SK-N-SH (cell line): ENCODE results near the gene SLC12A6. TPM values are rescaled to one million over a fixed set of nuclear protein-coding genes. Genes with fewer than 3 reads are reported as not detected.

Experiments used
- CTCF ChIA-PET: fragments of 300-600, 350-600 bp; formaldehyde crosslinking; extraction: SDS; loops from one replicate; lab custom pipeline; 2021; lab: Yijun Ruan, JAX
- POLR2A ChIA-PET: fragments of 350-600 bp; sonication (Branson Sonifier 250); formaldehyde crosslinking; extraction: SDS; loops from one replicate; lab custom pipeline; 2020; ENCODE audit warnings: antibody characterized with exemption, inconsistent platforms; lab: Yijun Ruan, JAX
- DNase-seq: peaks from one replicate; pipeline ENCODE4 v3.0.0; 2012
- H2AFZ ChIP-seq: fragments of 200-600 bp; sonication (generic); 2 replicates; pipeline ENCODE4 v1.8.1; 2016; ENCODE audit warnings: antibody characterized with exemption, mild to moderate bottlenecking, low read depth
- H3F3A ChIP-seq: fragments of 200-600 bp; sonication (generic); replicated peaks from 2 replicates; pipeline ENCODE3; 2016; ENCODE audit warnings: antibody characterized with exemption, mild to moderate bottlenecking; ENCODE audit not compliant: insufficient read depth
- H3K27ac ChIP-seq, 2 experiments: fragments of 200-500 bp in 1 of 2; fragments of 200-600 bp in 1 of 2; sonication (Bioruptor generic) in 1 of 2; sonication (generic), shearing (Covaris generic) in 1 of 2; 2 replicates each; pipeline versions ENCODE4 v1.5.1 to v1.6.1; 2014 to 2016; ENCODE audit warnings: low read depth in 2 of 2, inconsistent platforms in 1 of 2, low read length in 1 of 2, mild to moderate bottlenecking in 1 of 2, mixed read lengths in 1 of 2
- H3K27me3 ChIP-seq: fragments of 200-600 bp; sonication (generic), shearing (Covaris generic); 2 replicates; pipeline ENCODE4 v1.6.1; 2016; ENCODE audit warnings: mixed run types; ENCODE audit not compliant: insufficient read depth
- H3K36me3 ChIP-seq, 2 experiments: fragments of 200-500 bp in 1 of 2; fragments of 200-600 bp in 1 of 2; sonication (Bioruptor generic) in 1 of 2; sonication (generic) in 1 of 2; replicated peaks in 1 of 2; 2 replicates each; pipeline versions ENCODE3 to v1.5.1; 2014 to 2016; ENCODE audit warnings: low read length in 1 of 2, mild to moderate bottlenecking in 1 of 2; ENCODE audit not compliant: insufficient read depth in 2 of 2, control insufficient read depth in 1 of 2
- H3K4me1 ChIP-seq, 2 experiments: fragments of 200-500 bp in 1 of 2; fragments of 200-600 bp in 1 of 2; sonication (Bioruptor generic) in 1 of 2; sonication (generic), shearing (Covaris generic) in 1 of 2; 2 replicates each; pipeline versions ENCODE4 v1.5.1 to v1.6.1; 2014 to 2016; ENCODE audit warnings: low read depth in 1 of 2, low read length in 1 of 2, mixed run types in 1 of 2; ENCODE audit not compliant: insufficient read depth in 2 of 2, control insufficient read depth in 1 of 2
- H3K4me2 ChIP-seq: fragments of 200-600 bp; sonication (generic), shearing (Covaris generic); 2 replicates; pipeline ENCODE4 v1.6.1; 2017; ENCODE audit warnings: mixed run types
- H3K4me3 ChIP-seq, 2 experiments: fragments of 200-500 bp in 1 of 2; fragments of 200-600 bp in 1 of 2; sonication (Bioruptor generic) in 1 of 2; sonication (generic), shearing (Covaris generic) in 1 of 2; 2 replicates each; pipeline versions ENCODE4 v1.5.1 to v1.8.1; 2014 to 2016; ENCODE audit warnings: low read depth in 2 of 2, inconsistent platforms in 1 of 2, low read length in 1 of 2, mild to moderate bottlenecking in 1 of 2, mixed read lengths in 1 of 2, moderate library complexity in 1 of 2
- H3K79me2 ChIP-seq: fragments of 200-600 bp; sonication (generic); 2 replicates; pipeline ENCODE4 v1.8.1; 2017; ENCODE audit warnings: mild to moderate bottlenecking; ENCODE audit not compliant: insufficient read depth
- H3K9ac ChIP-seq: fragments of 200-600 bp; sonication (generic); 2 replicates; pipeline ENCODE4 v1.6.1; 2017; ENCODE audit warnings: mixed run types
- H3K9me2 ChIP-seq: fragments of 200-600 bp; sonication (generic); 2 replicates; pipeline ENCODE4 v1.6.1; 2017; ENCODE audit warnings: mixed run types
- H3K9me3 ChIP-seq: fragments of 200-600 bp; sonication (generic); 2 replicates; pipeline ENCODE4 v1.6.1; 2017; ENCODE audit warnings: mixed run types, mild to moderate bottlenecking, moderate library complexity
- H4K20me1 ChIP-seq: fragments of 200-600 bp; sonication (generic); 2 replicates; pipeline ENCODE4 v1.6.1; 2017; ENCODE audit warnings: mild to moderate bottlenecking, mixed run types; ENCODE audit not compliant: insufficient read depth
- EZH2phosphoT487 ChIP-seq: fragments of 200-600 bp; sonication (generic); IDR thresholded peaks from 2 replicates; pipeline ENCODE4 v1.6.1; 2017; ENCODE audit warnings: low read depth, mixed run types, mild to moderate bottlenecking, antibody characterized with exemption, moderate library complexity, borderline replicate concordance
- FOXJ3 ChIP-seq: sonication (generic); formaldehyde crosslinking; IDR thresholded peaks from 2 replicates; pipeline ENCODE4 v1.5.1; 2020; ENCODE audit warnings: mild to moderate bottlenecking, missing genetic modification reagents
- JUND ChIP-seq: IDR thresholded peaks from 2 replicates; pipeline ENCODE4 v1.4.0; 2012
- MXI1 ChIP-seq: IDR thresholded peaks from 2 replicates; pipeline ENCODE4 v1.6.1; 2012; ENCODE audit warnings: mild to moderate bottlenecking, low read depth, low read length, improper control_type of control experiment
- NRF1 ChIP-seq: IDR thresholded peaks from 2 replicates; pipeline ENCODE4 v1.6.1; 2012; ENCODE audit warnings: low read depth, mild to moderate bottlenecking, low read length
- POLR2AphosphoS5 ChIP-seq: IDR thresholded peaks from 2 replicates; pipeline ENCODE4 v1.6.1; 2012; ENCODE audit warnings: low read depth, low read length
- RAD21 ChIP-seq: IDR thresholded peaks from 2 replicates; pipeline ENCODE4 v1.6.1; 2012; ENCODE audit warnings: mild to moderate bottlenecking, low read length
- RFX5 ChIP-seq: IDR thresholded peaks from 2 replicates; pipeline ENCODE4 v1.6.1; 2012; ENCODE audit warnings: mild to moderate bottlenecking, improper control_type of control experiment, low read length
- RXRA ChIP-seq: IDR thresholded peaks from 2 replicates; pipeline ENCODE4 v1.4.0; 2012; ENCODE audit warnings: low read depth, mild to moderate bottlenecking, borderline replicate concordance
- SMC3 ChIP-seq: IDR thresholded peaks from 2 replicates; pipeline ENCODE4 v1.6.1; 2012; ENCODE audit warnings: low read depth, low read length, improper control_type of control experiment
- TAF1 ChIP-seq: IDR thresholded peaks from 2 replicates; pipeline ENCODE4 v1.6.1; 2012; ENCODE audit warnings: low read depth, mild to moderate bottlenecking, low read length, moderate library complexity, borderline replicate concordance
- TEAD4 ChIP-seq: IDR thresholded peaks from 2 replicates; pipeline ENCODE4 v1.4.0; 2012; ENCODE audit warnings: mild to moderate bottlenecking, borderline replicate concordance; ENCODE audit not compliant: insufficient read depth
- YY1 ChIP-seq: IDR thresholded peaks from 2 replicates; pipeline ENCODE4 v1.4.0; 2012; ENCODE audit warnings: low read depth, mild to moderate bottlenecking
- WGBS: methylation state at CpG from one replicate; pipeline ENCODE4 v1.1.6; 2017; ENCODE audit warnings: low lambda C conversion rate; 5-methylcytosine and 5-hydroxymethylcytosine counted together
- polyA plus RNA-seq, 3 experiments: library from polyadenylated mRNA; depleted of rRNA; stranded (reverse); fragments of >200 nt; gene quantifications; 2 replicates each; pipeline ENCODE4 v1.2.3, GENCODE V29; 2012
- TF ChIP-seq, protein P1 (sequence below): IDR thresholded peaks from 2 replicates; pipeline ENCODE4 v1.4.0; 2012; ENCODE audit warnings: low read depth
- TF ChIP-seq, protein P2 (sequence below): IDR thresholded peaks from 2 replicates; pipeline ENCODE4 v1.4.0; 2012; ENCODE audit warnings: low read depth, borderline replicate concordance
- TF ChIP-seq, protein P3 (sequence below): fragments of 200-600 bp; sonication (generic); IDR thresholded peaks from 2 replicates; pipeline ENCODE4 v1.6.1; 2017; ENCODE audit warnings: antibody characterized with exemption, mild to moderate bottlenecking, moderate library complexity
- TF ChIP-seq, protein P4 (sequence below): IDR thresholded peaks from 2 replicates; pipeline ENCODE4 v1.6.1; 2012; ENCODE audit warnings: mild to moderate bottlenecking, low read depth, low read length, moderate library complexity
- TF ChIP-seq, protein P5 (sequence below): fragments of 150-350 bp; IDR thresholded peaks from 2 replicates; pipeline ENCODE4 v1.6.1; 2016; ENCODE audit warnings: mild to moderate bottlenecking, low read depth, low read length

Gene SLC12A6
- polyA plus RNA-seq, 1 of the 3 experiments (the other 2 are of a cell fraction), result 7.7 TPM

- TF ChIP-seq, protein P1, sequence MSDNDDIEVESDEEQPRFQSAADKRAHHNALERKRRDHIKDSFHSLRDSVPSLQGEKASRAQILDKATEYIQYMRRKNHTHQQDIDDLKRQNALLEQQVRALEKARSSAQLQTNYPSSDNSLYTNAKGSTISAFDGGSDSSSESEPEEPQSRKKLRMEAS, result no peak
- TF ChIP-seq, protein P2, sequence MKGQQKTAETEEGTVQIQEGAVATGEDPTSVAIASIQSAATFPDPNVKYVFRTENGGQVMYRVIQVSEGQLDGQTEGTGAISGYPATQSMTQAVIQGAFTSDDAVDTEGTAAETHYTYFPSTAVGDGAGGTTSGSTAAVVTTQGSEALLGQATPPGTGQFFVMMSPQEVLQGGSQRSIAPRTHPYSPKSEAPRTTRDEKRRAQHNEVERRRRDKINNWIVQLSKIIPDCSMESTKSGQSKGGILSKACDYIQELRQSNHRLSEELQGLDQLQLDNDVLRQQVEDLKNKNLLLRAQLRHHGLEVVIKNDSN, result no peak
- TF ChIP-seq NRF1 (no peak), TAF1 (no peak)
- TF ChIP-seq, protein P3, sequence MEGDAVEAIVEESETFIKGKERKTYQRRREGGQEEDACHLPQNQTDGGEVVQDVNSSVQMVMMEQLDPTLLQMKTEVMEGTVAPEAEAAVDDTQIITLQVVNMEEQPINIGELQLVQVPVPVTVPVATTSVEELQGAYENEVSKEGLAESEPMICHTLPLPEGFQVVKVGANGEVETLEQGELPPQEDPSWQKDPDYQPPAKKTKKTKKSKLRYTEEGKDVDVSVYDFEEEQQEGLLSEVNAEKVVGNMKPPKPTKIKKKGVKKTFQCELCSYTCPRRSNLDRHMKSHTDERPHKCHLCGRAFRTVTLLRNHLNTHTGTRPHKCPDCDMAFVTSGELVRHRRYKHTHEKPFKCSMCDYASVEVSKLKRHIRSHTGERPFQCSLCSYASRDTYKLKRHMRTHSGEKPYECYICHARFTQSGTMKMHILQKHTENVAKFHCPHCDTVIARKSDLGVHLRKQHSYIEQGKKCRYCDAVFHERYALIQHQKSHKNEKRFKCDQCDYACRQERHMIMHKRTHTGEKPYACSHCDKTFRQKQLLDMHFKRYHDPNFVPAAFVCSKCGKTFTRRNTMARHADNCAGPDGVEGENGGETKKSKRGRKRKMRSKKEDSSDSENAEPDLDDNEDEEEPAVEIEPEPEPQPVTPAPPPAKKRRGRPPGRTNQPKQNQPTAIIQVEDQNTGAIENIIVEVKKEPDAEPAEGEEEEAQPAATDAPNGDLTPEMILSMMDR, result no peak
Observed at GRCh38 chr15:34262362-34262761, 75.2 kb downstream of the SLC12A6 start (continued).

GRCh38 chr15:34259566-34259965 is 78.0 kb downstream of the SLC12A6 start:
- Histone ChIP-seq H3K4me3 (no peak overlapping the region), H3K4me2 (no peak overlapping the region), H3K9me2 (no peaks in the 10 kb centered on the region), H2AFZ (no peak overlapping the region), H3K4me1 (no peaks in the 10 kb centered on the region; a peak in 1 of 4 replicates), H3K36me3 (peaks cover 2 to 11% of the 10 kb centered on the region in 2 experiments), H3K79me2 (no peaks in the 10 kb centered on the region), H3K27ac (no peak overlapping the region), H3K9ac (no peak overlapping the region), H4K20me1 (no peaks in the 10 kb centered on the region), H3K9me3 (no peaks in the 10 kb centered on the region), H3F3A (peaks cover 6% of the 10 kb centered on the region), H3K27me3 (no peaks in the 10 kb centered on the region)
- ChIA-PET CTCF (interaction anchor here (12.6 kb wide), 1 partner anchor 17 kb away, joined by 73 read pairs; no protein-coding TSS in a partner anchor), POLR2A (no interaction called here)
- TF ChIP-seq MXI1, result no peak
- TF ChIP-seq, protein P4, sequence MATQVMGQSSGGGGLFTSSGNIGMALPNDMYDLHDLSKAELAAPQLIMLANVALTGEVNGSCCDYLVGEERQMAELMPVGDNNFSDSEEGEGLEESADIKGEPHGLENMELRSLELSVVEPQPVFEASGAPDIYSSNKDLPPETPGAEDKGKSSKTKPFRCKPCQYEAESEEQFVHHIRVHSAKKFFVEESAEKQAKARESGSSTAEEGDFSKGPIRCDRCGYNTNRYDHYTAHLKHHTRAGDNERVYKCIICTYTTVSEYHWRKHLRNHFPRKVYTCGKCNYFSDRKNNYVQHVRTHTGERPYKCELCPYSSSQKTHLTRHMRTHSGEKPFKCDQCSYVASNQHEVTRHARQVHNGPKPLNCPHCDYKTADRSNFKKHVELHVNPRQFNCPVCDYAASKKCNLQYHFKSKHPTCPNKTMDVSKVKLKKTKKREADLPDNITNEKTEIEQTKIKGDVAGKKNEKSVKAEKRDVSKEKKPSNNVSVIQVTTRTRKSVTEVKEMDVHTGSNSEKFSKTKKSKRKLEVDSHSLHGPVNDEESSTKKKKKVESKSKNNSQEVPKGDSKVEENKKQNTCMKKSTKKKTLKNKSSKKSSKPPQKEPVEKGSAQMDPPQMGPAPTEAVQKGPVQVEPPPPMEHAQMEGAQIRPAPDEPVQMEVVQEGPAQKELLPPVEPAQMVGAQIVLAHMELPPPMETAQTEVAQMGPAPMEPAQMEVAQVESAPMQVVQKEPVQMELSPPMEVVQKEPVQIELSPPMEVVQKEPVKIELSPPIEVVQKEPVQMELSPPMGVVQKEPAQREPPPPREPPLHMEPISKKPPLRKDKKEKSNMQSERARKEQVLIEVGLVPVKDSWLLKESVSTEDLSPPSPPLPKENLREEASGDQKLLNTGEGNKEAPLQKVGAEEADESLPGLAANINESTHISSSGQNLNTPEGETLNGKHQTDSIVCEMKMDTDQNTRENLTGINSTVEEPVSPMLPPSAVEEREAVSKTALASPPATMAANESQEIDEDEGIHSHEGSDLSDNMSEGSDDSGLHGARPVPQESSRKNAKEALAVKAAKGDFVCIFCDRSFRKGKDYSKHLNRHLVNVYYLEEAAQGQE, result no peak
- TF ChIP-seq RFX5, result no peak
- no peak for TF ChIP-seq YY1
- TF ChIP-seq, protein P5, sequence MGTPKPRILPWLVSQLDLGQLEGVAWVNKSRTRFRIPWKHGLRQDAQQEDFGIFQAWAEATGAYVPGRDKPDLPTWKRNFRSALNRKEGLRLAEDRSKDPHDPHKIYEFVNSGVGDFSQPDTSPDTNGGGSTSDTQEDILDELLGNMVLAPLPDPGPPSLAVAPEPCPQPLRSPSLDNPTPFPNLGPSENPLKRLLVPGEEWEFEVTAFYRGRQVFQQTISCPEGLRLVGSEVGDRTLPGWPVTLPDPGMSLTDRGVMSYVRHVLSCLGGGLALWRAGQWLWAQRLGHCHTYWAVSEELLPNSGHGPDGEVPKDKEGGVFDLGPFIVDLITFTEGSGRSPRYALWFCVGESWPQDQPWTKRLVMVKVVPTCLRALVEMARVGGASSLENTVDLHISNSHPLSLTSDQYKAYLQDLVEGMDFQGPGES, result no peak
- no peak for TF ChIP-seq POLR2AphosphoS5
- TF ChIP-seq JUND, result no peak
- no peak for TF ChIP-seq EZH2phosphoT487
- TF ChIP-seq FOXJ3 (CRISPR knock-in tag), result no peak
- no peak for TF ChIP-seq RAD21
- no peak for TF ChIP-seq TEAD4
- TF ChIP-seq RXRA, result no peak
- no peak for TF ChIP-seq SMC3
- whole genome bisulfite sequencing, result 79% methylated on average over 3 of the region's 3 CpGs
- no peak for DNase-seq
